CD4-positive, alpha-beta T cell (primary cell): Measurements from ENCODE around the gene BRD8. TPM values are rescaled to one million over a fixed set of nuclear protein-coding genes. Genes with fewer than 3 reads are reported as not detected.
A peak's percentile ranks its signal among the peaks of the same experiment; 100 is the strongest.

ENCODE experiments used
- ATAC-seq: fragments of 200-7000 bp; cut with Tn5 transposase; one replicate; pipeline ENCODE4 v1.10.0; 2022; ENCODE audit warnings: mild to moderate bottlenecking; ENCODE audit not compliant: poor library complexity
- CTCF ChIA-PET: fragments of 350-600 bp; sonication (Branson Sonifier 250); formaldehyde crosslinking; loops from one replicate; lab custom pipeline; 2021; ENCODE audit warnings: antibody characterized with exemption, inconsistent platforms; lab: Charles Lee
- POLR2A ChIA-PET: fragments of 350-600 bp; sonication (Branson Sonifier 250); formaldehyde crosslinking; loops from one replicate; lab custom pipeline; 2021; ENCODE audit warnings: antibody characterized with exemption, inconsistent platforms; lab: Charles Lee
- DNase-seq, 14 experiments: peaks; one replicate each; pipeline ENCODE4 v3.0.0-alpha.2; 2013 to 2020; ENCODE audit warnings: mixed read lengths in 2 of 14
- H3K27ac ChIP-seq, 2 donors: one replicate each; pipeline versions ENCODE4 v1.5.1 to v1.7.0; 2013; ENCODE audit warnings: low read length in 2 of 2, low read depth in 1 of 2, mild to moderate bottlenecking in 1 of 2
- H3K27me3 ChIP-seq, 2 experiments: 1 replicate in 1 of 2; 2 replicates in 1 of 2; pipeline versions ENCODE4 v1.6.1 to v1.7.0; 2013; ENCODE audit warnings: low read length in 2 of 2, control low read depth in 1 of 2, mild to moderate bottlenecking in 1 of 2, moderate library complexity in 1 of 2; ENCODE audit not compliant: insufficient read depth in 2 of 2, control insufficient read depth in 1 of 2
- H3K36me3 ChIP-seq: one replicate; pipeline ENCODE4 v1.6.1; 2013; ENCODE audit warnings: low read length, control low read depth; ENCODE audit not compliant: insufficient read depth
- H3K4me1 ChIP-seq: one replicate; pipeline ENCODE4 v1.6.1; 2013; ENCODE audit warnings: low read length, control low read depth; ENCODE audit not compliant: insufficient read depth
- H3K4me3 ChIP-seq: one replicate; pipeline ENCODE4 v1.5.1; 2013; ENCODE audit warnings: mild to moderate bottlenecking, low read length, moderate library complexity
- H3K9me3 ChIP-seq, 2 experiments: 1 replicate in 1 of 2; 2 replicates in 1 of 2; pipeline versions ENCODE4 v1.6.1 to v1.7.0; 2013; ENCODE audit warnings: low read length in 2 of 2, mild to moderate bottlenecking in 2 of 2, control low read depth in 1 of 2, moderate library complexity in 1 of 2; ENCODE audit not compliant: control insufficient read depth in 1 of 2, insufficient read depth in 1 of 2
- H3K27ac Mint-ChIP-seq: one replicate; pipeline ENCODE4 v1.8.0; 2020; ENCODE audit warnings: mixed read lengths
- H3K27me3 Mint-ChIP-seq: one replicate; pipeline ENCODE4 v1.8.0; 2021; ENCODE audit warnings: mixed read lengths
- H3K36me3 Mint-ChIP-seq: one replicate; pipeline ENCODE4 v1.8.0; 2021; ENCODE audit warnings: low read depth, mixed read lengths
- H3K4me1 Mint-ChIP-seq: one replicate; pipeline ENCODE4 v1.8.0; 2021; ENCODE audit warnings: low read depth, mixed read lengths
- H3K4me3 Mint-ChIP-seq: one replicate; pipeline ENCODE4 v1.8.0; 2020; ENCODE audit warnings: mild to moderate bottlenecking, mixed read lengths
- H3K9me3 Mint-ChIP-seq: one replicate; pipeline ENCODE4 v1.8.0; 2020; ENCODE audit warnings: mixed read lengths
- intact Hi-C, 2 experiments: fragments of 100-400 bp; cut with DNase I in 1 of 2; cut with micrococcal nuclease in 1 of 2; formaldehyde crosslinking; loops; one replicate each; pipeline versions ENCODE4 v1.15.1 to v1.9.0; 2023 to 2025; cut with DNase I, micrococcal nuclease
- total RNA-seq, 174 experiments: library from RNA in 2 of 174; stranded (reverse) in 2 of 174; gene quantifications; one replicate each; pipeline ENCODE4 v1.2.3 and lab custom pipeline; 2021 to 2026
- TF ChIP-seq, protein P1 (sequence below): fragments of 200-600 bp; IDR thresholded peaks from one replicate; pipeline ENCODE4 v1.8.0; 2022; ENCODE audit warnings: antibody characterized with exemption, mild to moderate bottlenecking

Gene BRD8
- total RNA-seq, 2 experiments from 2014 or later, result 6.9 to 9.6 TPM

DNA sequence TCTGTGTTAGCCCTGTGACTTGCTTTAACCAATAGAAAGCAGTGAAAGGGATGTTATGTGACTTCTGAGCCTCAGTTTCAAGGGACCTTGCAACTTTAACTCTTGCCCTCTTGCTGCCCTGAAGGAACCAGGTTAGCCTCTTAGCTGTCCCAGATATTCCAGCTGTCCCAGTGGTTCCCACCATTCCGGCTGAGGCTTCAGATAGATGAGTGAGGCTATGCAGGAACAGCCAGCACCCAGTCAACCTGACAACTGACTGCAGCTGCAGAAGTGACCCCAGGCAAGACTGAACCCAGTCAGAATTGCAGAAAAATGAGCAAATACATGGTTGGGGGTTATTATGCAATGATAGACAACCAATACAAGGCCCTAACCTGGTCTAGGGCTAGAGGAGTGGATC lies 45.1 kb upstream of the BRD8 start:
- H3K27ac Mint-ChIP-seq, result no peak overlapping the region
- Histone ChIP-seq H3K4me1 (peaks cover 2% of the 10 kb centered on the region), H3K27me3 (peaks cover 6 to 8% of the 10 kb centered on the region in 2 experiments), H3K9me3 (peaks cover 0 to 10% of the 10 kb centered on the region in 2 experiments), H3K36me3 (no peaks in the 10 kb centered on the region), H3K4me3 (no peak overlapping the region), H3K27ac (no peak overlapping the region)
- H3K9me3 Mint-ChIP-seq, result peaks cover 2% of the 10 kb centered on the region
- H3K27me3 Mint-ChIP-seq, result peaks cover 18% of the 10 kb centered on the region
- intact Hi-C loops, result no loop called here
- ChIA-PET POLR2A (no interaction called here), CTCF (interaction anchor here (1.9 kb wide), 1 partner anchor 129 kb away, joined by 5 read pairs; the partner anchor contains the start of gene KDM3B)
- no peaks in the 10 kb centered on the region for H3K36me3 Mint-ChIP-seq
- TF ChIP-seq, protein P1, sequence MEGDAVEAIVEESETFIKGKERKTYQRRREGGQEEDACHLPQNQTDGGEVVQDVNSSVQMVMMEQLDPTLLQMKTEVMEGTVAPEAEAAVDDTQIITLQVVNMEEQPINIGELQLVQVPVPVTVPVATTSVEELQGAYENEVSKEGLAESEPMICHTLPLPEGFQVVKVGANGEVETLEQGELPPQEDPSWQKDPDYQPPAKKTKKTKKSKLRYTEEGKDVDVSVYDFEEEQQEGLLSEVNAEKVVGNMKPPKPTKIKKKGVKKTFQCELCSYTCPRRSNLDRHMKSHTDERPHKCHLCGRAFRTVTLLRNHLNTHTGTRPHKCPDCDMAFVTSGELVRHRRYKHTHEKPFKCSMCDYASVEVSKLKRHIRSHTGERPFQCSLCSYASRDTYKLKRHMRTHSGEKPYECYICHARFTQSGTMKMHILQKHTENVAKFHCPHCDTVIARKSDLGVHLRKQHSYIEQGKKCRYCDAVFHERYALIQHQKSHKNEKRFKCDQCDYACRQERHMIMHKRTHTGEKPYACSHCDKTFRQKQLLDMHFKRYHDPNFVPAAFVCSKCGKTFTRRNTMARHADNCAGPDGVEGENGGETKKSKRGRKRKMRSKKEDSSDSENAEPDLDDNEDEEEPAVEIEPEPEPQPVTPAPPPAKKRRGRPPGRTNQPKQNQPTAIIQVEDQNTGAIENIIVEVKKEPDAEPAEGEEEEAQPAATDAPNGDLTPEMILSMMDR, result no peak
- no peaks in the 10 kb centered on the region for H3K4me1 Mint-ChIP-seq
- ATAC-seq, result no peak
- DNase-seq, result no peak
- no peak overlapping the region for H3K4me3 Mint-ChIP-seq

DNA sequence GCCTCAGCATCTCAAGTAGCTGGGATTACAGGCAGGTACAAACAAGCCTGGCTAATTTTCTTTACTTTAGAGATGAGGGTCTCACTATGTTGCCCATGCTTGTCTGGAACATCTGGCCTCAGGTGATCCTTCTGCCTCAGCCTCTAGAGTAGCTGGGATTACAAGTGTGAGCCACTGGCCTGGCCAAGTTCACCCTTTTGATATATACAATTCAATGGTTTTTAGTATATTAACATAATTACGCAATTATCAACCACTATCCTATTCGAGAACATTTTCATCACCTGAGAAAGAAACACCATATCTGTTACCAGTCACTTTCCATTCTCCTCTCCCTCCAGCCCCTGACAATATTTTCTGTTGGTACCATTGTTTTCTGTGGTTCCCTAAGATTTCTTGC lies 38.4 kb upstream of the BRD8 start:
- peaks cover 9% of the 10 kb centered on the region for H3K36me3 Mint-ChIP-seq
- no peak overlapping the region for H3K27ac Mint-ChIP-seq
- no peak overlapping the region for H3K27ac ChIP-seq
- no peaks in the 10 kb centered on the region for H3K9me3 Mint-ChIP-seq
- peaks cover 14% of the 10 kb centered on the region for H3K4me1 Mint-ChIP-seq
- H3K4me3 Mint-ChIP-seq, result no peak overlapping the region
- no peaks in the 10 kb centered on the region for H3K36me3 ChIP-seq
- DNase-seq, result no peak
- no peak for ATAC-seq
- TF ChIP-seq, protein P1, result no peak
- H3K4me1 ChIP-seq, result peaks cover 16% of the 10 kb centered on the region
- POLR2A ChIA-PET, result no interaction called here
- H3K4me3 ChIP-seq, result no peak overlapping the region
- no peaks in the 10 kb centered on the region for H3K9me3 ChIP-seq
- peaks cover 0 to 2% of the 10 kb centered on the region in 2 experiments for H3K27me3 ChIP-seq
- intact Hi-C loops, result loop anchor here in 1 of 2 experiments (10.0 kb wide), 3 partner anchors 328 to 462 kb away; partner anchors contain the start of genes ETF1, HNRNPA0 and HSPA9
- peaks cover 4% of the 10 kb centered on the region for H3K27me3 Mint-ChIP-seq
- CTCF ChIA-PET, result interaction anchor here (1.3 kb wide), 1 partner anchor 11 kb away, joined by 4 read pairs; no protein-coding TSS in a partner anchor

DNA sequence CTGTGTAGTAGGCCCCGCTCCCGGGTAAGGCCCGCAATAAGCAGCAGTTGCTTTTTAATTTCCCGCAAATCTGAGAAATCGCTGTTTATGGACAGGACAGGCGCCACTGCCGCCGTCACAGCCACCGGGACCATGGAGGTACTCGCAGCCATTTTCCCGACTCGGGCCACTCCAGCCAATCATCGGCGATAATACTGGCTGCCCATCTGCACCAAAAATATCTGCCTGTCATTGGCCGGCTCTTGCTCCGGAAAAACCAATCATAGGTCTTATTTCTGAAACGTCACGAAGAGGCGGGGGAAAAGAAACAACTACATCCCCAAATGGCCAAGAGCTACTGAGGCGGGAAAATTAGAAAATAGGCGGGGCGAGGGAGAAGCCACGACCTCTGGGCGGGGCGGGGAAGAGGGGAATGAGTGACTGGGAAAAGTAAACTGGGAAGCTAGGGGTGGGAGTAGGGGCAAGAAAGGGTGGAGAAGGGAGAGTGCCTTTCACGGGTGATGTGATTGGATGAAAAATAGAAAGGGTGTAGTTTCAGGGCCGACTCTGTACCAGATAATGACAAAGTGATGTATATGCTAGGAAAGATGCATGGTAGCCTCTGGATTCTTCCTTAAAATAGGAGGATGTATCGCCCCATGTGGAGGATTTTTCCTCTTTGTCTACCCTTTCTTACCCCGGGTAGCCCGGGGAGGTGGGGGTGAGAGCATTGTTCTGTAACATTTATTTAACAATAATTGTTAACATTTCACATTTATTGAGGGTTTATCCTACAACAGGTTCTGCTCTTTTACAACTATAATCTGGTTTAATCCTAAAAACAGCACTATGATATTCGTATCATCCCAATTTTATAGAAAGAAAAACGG lies 35.0 kb upstream of the BRD8 start, which contains the start of gene CDC23:
Gene CDC23, minus strand, starts transcription at position 163 of the 869 bp plus-strand sequence. Its CDS starts 11 bp downstream, at position 152.
- H3K27ac Mint-ChIP-seq, result peak within 1 kb of the TSS; percentile 91
- no peaks in the 10 kb centered on the region for H3K9me3 Mint-ChIP-seq
- peaks cover 26% of the 10 kb centered on the region for H3K4me1 Mint-ChIP-seq
- DNase-seq (peak; percentile 78 to 98 (median 83)), ATAC-seq (peak; percentile 98)
- Histone ChIP-seq H3K27ac (peak within 1 kb of the TSS; percentile 70 to 71), H3K36me3 (peaks cover 9% of the 10 kb centered on the region), H3K27me3 (peaks cover 0 to 2% of the 10 kb centered on the region in 2 experiments), H3K9me3 (no peaks in the 10 kb centered on the region), H3K4me3 (peak within 1 kb of the TSS; percentile 90), H3K4me1 (peaks cover 23% of the 10 kb centered on the region)
- TF ChIP-seq, protein P1, result no peak
- peaks cover 4% of the 10 kb centered on the region for H3K27me3 Mint-ChIP-seq
- intact Hi-C loops, result loop anchor here (1.0 to 10.0 kb wide), 10 partner anchors 34 to 459 kb away; partner anchors contain the start of genes KDM3B (in 2 of the 2), KIF20A (in 2 of the 2), BRD8 (in 1 of the 2) and CDC25C (in 1 of the 2)
- peaks cover 17% of the 10 kb centered on the region for H3K36me3 Mint-ChIP-seq
- ChIA-PET POLR2A (interaction anchor here (0.6 to 2.2 kb wide), 13 partner anchors 11 to 1226 kb away, joined by 3 to 26 read pairs (median 6); partner anchors contain the start of genes BRD8, CDC25C, DNAJC18 and EGR1), CTCF (interaction anchor here (0.5 to 2.2 kb wide), 5 partner anchors 139 to 1332 kb away, joined by 3 to 10 read pairs (median 3); partner anchors contain the start of gene KDM3B)
- H3K4me3 Mint-ChIP-seq, result peak within 1 kb of the TSS; percentile 95
